ENCODE results near the gene CCNQ. TPM values are rescaled to one million over a fixed set of nuclear protein-coding genes. Genes with fewer than 3 reads are reported as not detected.
A peak's percentile ranks its signal among the peaks of the same experiment; 100 is the strongest.
"Not testable (repeated sequence)": the region's sequence is repeated elsewhere in the genome, so short reads cannot be mapped to it uniquely, and the experiment has no call there.

The CCNQ gene
- total RNA-seq, 3 donors from 2014 or later, result 23.9 to 42.6 (median 39.7) TPM

- Histone ChIP-seq H3K27ac (peak overlapping the region in 1 of 2 donors; percentile 72), H3K36me3 (no peaks in the 10 kb centered on the region), H3K9me3 (peaks cover 0 to 7% of the 10 kb centered on the region in 2 donors), H3K27me3 (peaks cover 0 to 79% of the 10 kb centered on the region in 2 donors), H3K4me1 (no peaks in the 10 kb centered on the region), H3K4me3 (peak overlapping the region in 2 of 3 donors; percentile 44 to 71)
- TF ChIP-seq POLR2AphosphoS5 (IDR thresholded peaks at IDR 0.05) (no peak), CTCF (IDR thresholded peaks at IDR 0.05) (no peak), POLR2A (IDR thresholded peaks at IDR 0.05) (no peak)
- no peak for DNase-seq (ENCODE audit: low spot score in 2 of 2)
- intact Hi-C loops (cut with DNase I; ENCODE audit: low total_unique reads), result loop anchor here (5.0 kb wide), 1 partner anchor 836 kb away; no protein-coding TSS in a partner anchor
These were observed 11.9 kb upstream of the CCNQ start for GRCh38 chrX:153610836-153611213.

- intact Hi-C loops (cut with DNase I; ENCODE audit: low total_unique reads), result loop anchor here (5.0 kb wide), 1 partner anchor 837 kb away; no protein-coding TSS in a partner anchor
- no peaks in the 10 kb centered on the region for H3K36me3 ChIP-seq
- peak overlapping the region in 1 of 2 donors; percentile 72 for H3K27ac ChIP-seq
- DNase-seq (ENCODE audit: low spot score in 2 of 2), result peak; percentile 39 to 67
- peak; percentile 49 to 60 (median 57) for TF ChIP-seq CTCF (IDR thresholded peaks at IDR 0.05)
- TF ChIP-seq POLR2A (IDR thresholded peaks at IDR 0.05), result no peak
- TF ChIP-seq POLR2AphosphoS5 (IDR thresholded peaks at IDR 0.05), result peak in 1 of 3 donors; percentile 27
- peak overlapping the region; percentile 23 to 71 (median 44) for H3K4me3 ChIP-seq
- H3K4me1 ChIP-seq, result no peaks in the 10 kb centered on the region
- peaks cover 0 to 73% of the 10 kb centered on the region in 2 donors for H3K27me3 ChIP-seq
- H3K9me3 ChIP-seq, result peaks cover 0 to 7% of the 10 kb centered on the region in 2 donors
These were observed 11.2 kb upstream of the CCNQ start for GRCh38 chrX:153609917-153610835.

GRCh38 chrX:153608806-153609205, 9.9 kb upstream of the CCNQ start:
- no peak for TF ChIP-seq POLR2A (IDR thresholded peaks at IDR 0.05)
- TF ChIP-seq POLR2AphosphoS5 (IDR thresholded peaks at IDR 0.05), result no peak
- no peak for TF ChIP-seq CTCF (IDR thresholded peaks at IDR 0.05)
- Histone ChIP-seq H3K36me3 (no peaks in the 10 kb centered on the region), H3K27me3 (peaks cover 0 to 65% of the 10 kb centered on the region in 2 donors), H3K4me1 (no peaks in the 10 kb centered on the region), H3K9me3 (peaks cover 0 to 2% of the 10 kb centered on the region in 2 donors), H3K27ac (no peak overlapping the region), H3K4me3 (no peak overlapping the region)
- intact Hi-C loops (cut with DNase I; ENCODE audit: low total_unique reads), result no loop called here
- DNase-seq (ENCODE audit: low spot score in 2 of 2), result no peak

- Histone ChIP-seq H3K9me3 (no peaks in the 10 kb centered on the region), H3K27me3 (peaks cover 0 to 61% of the 10 kb centered on the region in 2 donors), H3K4me1 (no peaks in the 10 kb centered on the region), H3K27ac (no peak overlapping the region), H3K4me3 (no peak overlapping the region), H3K36me3 (no peaks in the 10 kb centered on the region)
- DNase-seq (ENCODE audit: low spot score in 2 of 2), result no peak
- intact Hi-C loops (cut with DNase I; ENCODE audit: low total_unique reads), result no loop called here
- TF ChIP-seq CTCF (IDR thresholded peaks at IDR 0.05) (no peak), POLR2AphosphoS5 (IDR thresholded peaks at IDR 0.05) (no peak), POLR2A (IDR thresholded peaks at IDR 0.05) (no peak)
These were observed 9.4 kb upstream of the CCNQ start for GRCh38 chrX:153608376-153608775.

GRCh38 chrX:153606503-153606902, 7.6 kb upstream of the CCNQ start:
- TF ChIP-seq POLR2AphosphoS5 (IDR thresholded peaks at IDR 0.05) (no peak), POLR2A (IDR thresholded peaks at IDR 0.05) (no peak), CTCF (IDR thresholded peaks at IDR 0.05) (no peak)
- Histone ChIP-seq H3K27ac (no peak overlapping the region), H3K36me3 (no peaks in the 10 kb centered on the region), H3K4me1 (no peaks in the 10 kb centered on the region), H3K9me3 (no peaks in the 10 kb centered on the region), H3K27me3 (peaks cover 0 to 57% of the 10 kb centered on the region in 2 donors), H3K4me3 (no peak overlapping the region)
- no peak for DNase-seq (ENCODE audit: low spot score in 2 of 2)
- intact Hi-C loops (cut with DNase I; ENCODE audit: low total_unique reads), result no loop called here

GRCh38 chrX:153604666-153605380, 5.9 kb upstream of the CCNQ start:
- H3K9me3 ChIP-seq; H3K36me3 ChIP-seq; H3K4me1 ChIP-seq; DNase-seq (ENCODE audit: low spot score in 2 of 2); H3K27ac ChIP-seq; H3K4me3 ChIP-seq; intact Hi-C loops (cut with DNase I; ENCODE audit: low total_unique reads): not testable (repeated sequence)
- peaks cover 0 to 58% of the 10 kb centered on the region in 2 donors for H3K27me3 ChIP-seq
